Upper lobe of left lung (tissue), 6 donors: Measurements from ENCODE around the gene FOSL2. TPM values are rescaled to one million over a fixed set of nuclear protein-coding genes. Genes with fewer than 3 reads are reported as not detected.
A peak's percentile ranks its signal among the peaks of the same experiment; 100 is the strongest.

Experiments
- ATAC-seq, 2 donors: fragments of 200-7000 bp; cut with Tn5 transposase; one replicate each; pipeline ENCODE4 v1.9.1; 2022; ENCODE audit warnings: mild to moderate bottlenecking in 2 of 2, moderate library complexity in 2 of 2; ENCODE audit not compliant: low FRiP score in 2 of 2
- DNase-seq, 2 donors: peaks; one replicate each; pipeline ENCODE4 v3.0.0-alpha.2; 2019 to 2020
- H3K27ac ChIP-seq, 4 donors: fragments of 200-600 bp; sonication (generic); one replicate each; pipeline ENCODE4 v1.5.1; 2016 to 2019
- H3K27me3 ChIP-seq, 4 donors: fragments of 200-600 bp; sonication (generic); one replicate each; pipeline ENCODE4 v1.5.1; 2017 to 2019
- H3K36me3 ChIP-seq, 4 donors: fragments of 200-600 bp; sonication (generic); one replicate each; pipeline ENCODE4 v1.5.1; 2016 to 2019
- H3K4me1 ChIP-seq, 4 donors: fragments of 200-600 bp; sonication (generic); one replicate each; pipeline ENCODE4 v1.5.1; 2018 to 2019
- H3K4me3 ChIP-seq, 4 donors: fragments of 200-600 bp; sonication (generic); one replicate each; pipeline ENCODE4 v1.5.1; 2017 to 2019; ENCODE audit warnings: mild to moderate bottlenecking in 2 of 4, moderate library complexity in 1 of 4
- H3K9me3 ChIP-seq, 4 donors: fragments of 200-600 bp; sonication (generic); one replicate each; pipeline ENCODE4 v1.5.1; 2018 to 2019
- EP300 ChIP-seq, 4 donors: sonication (generic); formaldehyde crosslinking; IDR thresholded peaks; one replicate each; pipeline ENCODE4 v1.5.1; 2017; ENCODE audit warnings: antibody characterized with exemption in 4 of 4, control low read depth in 2 of 4
- POLR2A ChIP-seq, 4 donors: fragments of 450-650 bp; IDR thresholded peaks; one replicate each; pipeline ENCODE4 v1.5.1; 2016 to 2017; ENCODE audit warnings: antibody characterized with exemption in 4 of 4, mild to moderate bottlenecking in 2 of 4
- POLR2AphosphoS5 ChIP-seq, 2 donors: sonication (generic); formaldehyde crosslinking; IDR thresholded peaks; one replicate each; pipeline ENCODE4 v1.5.1; 2017; ENCODE audit warnings: antibody characterized with exemption in 2 of 2
- WGBS, 2 donors: methylation state at CpG; one replicate each; pipeline ENCODE4 v1.1.5; 2017 to 2018; 5-methylcytosine and 5-hydroxymethylcytosine counted together
- total RNA-seq, 6 donors: library from RNA; depleted of rRNA in 4 of 6; stranded (reverse); fragments of >200 nt in 4 of 6; gene quantifications; one replicate each; pipeline versions ENCODE4 v1.1.0 to v1.2.1, GENCODE V29; 2016 to 2021
- TF ChIP-seq, protein P1 (sequence below), 6 experiments: fragments of 450-650 bp in 4 of 6; fragments of 200-600 bp in 2 of 6; sonication (generic) in 2 of 6; IDR thresholded peaks; one replicate each; pipeline ENCODE4 v1.5.1; 2016 to 2019; ENCODE audit warnings: antibody characterized with exemption in 6 of 6
- donor health status: DM: no; HTN: no; CAD: no; lungs with moderate emphysema.
- donor health status: DM: no; HTN: yes; CAD: no; lungs with severe emphysema.

FOSL2 gene
- total RNA-seq, 6 donors from 2014 or later, result 71.0 to 137 (median 91.0) TPM

DNA sequence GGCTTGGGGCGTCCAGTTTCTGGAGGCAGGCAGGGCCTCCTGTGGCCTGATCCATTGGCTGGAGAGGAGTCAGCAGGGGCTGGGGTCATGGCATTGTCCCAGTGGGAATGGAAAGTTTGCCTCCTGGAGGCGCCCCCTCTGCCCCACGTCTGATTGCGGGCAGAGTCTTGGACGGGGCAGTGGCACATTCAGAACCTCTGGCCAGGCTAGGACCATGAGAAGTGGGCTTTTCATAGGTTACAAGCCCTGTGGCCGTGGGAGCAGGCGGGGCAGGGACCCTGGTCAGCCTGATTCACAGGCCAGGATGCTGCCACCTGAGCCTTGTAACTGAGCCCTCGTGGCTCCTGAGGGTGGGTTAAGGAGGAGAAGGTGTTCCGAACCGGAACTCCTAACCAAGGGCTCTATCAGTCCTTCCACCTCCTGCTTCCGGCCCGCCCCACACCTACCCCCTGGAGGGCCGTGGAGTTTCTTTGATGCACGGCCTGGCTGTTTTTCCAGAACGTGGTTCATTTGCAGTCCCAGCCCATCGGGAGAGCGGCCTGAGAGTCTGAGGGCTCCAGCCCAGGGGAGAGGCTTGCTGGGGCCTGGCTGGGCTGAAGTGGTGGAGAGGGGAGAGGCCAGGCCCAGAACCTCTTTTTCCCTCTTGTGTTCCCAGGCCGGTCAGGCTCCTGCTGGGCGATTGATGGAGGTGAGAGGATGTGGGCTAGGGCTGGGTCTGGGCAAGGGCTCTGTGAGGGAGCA is 59.3 kb downstream of the FOSL2 start:
- TF ChIP-seq EP300 (IDR thresholded peaks at IDR 0.05) (no peak), POLR2A (IDR thresholded peaks at IDR 0.05) (no peak), POLR2AphosphoS5 (IDR thresholded peaks at IDR 0.05) (no peak)
- TF ChIP-seq, protein P1, sequence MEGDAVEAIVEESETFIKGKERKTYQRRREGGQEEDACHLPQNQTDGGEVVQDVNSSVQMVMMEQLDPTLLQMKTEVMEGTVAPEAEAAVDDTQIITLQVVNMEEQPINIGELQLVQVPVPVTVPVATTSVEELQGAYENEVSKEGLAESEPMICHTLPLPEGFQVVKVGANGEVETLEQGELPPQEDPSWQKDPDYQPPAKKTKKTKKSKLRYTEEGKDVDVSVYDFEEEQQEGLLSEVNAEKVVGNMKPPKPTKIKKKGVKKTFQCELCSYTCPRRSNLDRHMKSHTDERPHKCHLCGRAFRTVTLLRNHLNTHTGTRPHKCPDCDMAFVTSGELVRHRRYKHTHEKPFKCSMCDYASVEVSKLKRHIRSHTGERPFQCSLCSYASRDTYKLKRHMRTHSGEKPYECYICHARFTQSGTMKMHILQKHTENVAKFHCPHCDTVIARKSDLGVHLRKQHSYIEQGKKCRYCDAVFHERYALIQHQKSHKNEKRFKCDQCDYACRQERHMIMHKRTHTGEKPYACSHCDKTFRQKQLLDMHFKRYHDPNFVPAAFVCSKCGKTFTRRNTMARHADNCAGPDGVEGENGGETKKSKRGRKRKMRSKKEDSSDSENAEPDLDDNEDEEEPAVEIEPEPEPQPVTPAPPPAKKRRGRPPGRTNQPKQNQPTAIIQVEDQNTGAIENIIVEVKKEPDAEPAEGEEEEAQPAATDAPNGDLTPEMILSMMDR (IDR thresholded peaks at IDR 0.05), result no peak
- DNase-seq, result no peak

DNA sequence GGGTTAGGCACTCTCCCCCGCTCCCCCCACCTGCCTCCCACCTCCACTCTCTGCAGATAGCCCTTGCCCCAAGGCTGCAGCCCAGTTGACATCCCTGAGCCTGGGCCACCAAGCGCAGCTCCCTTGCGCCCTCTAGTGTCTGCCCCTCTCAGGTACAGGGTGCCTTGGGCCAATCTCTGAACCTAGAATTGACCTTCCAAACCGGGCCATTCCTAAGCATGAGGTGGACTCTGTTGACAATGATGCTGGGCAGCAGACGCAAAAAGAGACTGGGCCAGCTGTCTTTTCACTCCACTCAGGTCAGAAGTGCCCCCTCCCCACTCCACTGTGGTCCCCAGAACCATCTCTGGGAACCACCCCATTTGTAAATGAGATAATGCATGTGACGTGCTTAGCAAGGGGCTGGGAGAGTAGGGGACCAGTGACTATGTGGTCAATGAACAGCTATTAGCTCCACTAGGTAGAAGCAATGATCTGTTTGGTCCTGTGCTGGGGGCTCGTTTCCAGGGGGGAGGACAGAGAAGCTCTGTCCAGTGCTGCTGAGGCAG is 60.0 kb downstream of the FOSL2 start:
- H3K4me3 ChIP-seq, result no peak overlapping the region
- no peak overlapping the region for H3K27ac ChIP-seq
- peaks cover 18 to 20% (median 18%) of the 10 kb centered on the region in 4 donors for H3K4me1 ChIP-seq
- no peaks in the 10 kb centered on the region for H3K36me3 ChIP-seq
- peak; percentile 81 to 82 for ATAC-seq
- H3K27me3 ChIP-seq, result no peaks in the 10 kb centered on the region
- 34 to 48% methylated on average over 7 of the region's 7 CpGs for WGBS, 2 donors
- peak; percentile 75 to 87 for DNase-seq
- TF ChIP-seq, protein P1 (IDR thresholded peaks at IDR 0.05), result peak; percentile 89 to 96 (median 91)
- no peak for TF ChIP-seq POLR2AphosphoS5 (IDR thresholded peaks at IDR 0.05)
- no peak for TF ChIP-seq POLR2A (IDR thresholded peaks at IDR 0.05)
- H3K9me3 ChIP-seq, result no peaks in the 10 kb centered on the region

More for the DNA sequence above, 59.3 kb downstream of the FOSL2 start:
- no peak overlapping the region for H3K4me3 ChIP-seq
- peaks cover 18 to 20% (median 18%) of the 10 kb centered on the region in 4 donors for H3K4me1 ChIP-seq
- no peaks in the 10 kb centered on the region for H3K27me3 ChIP-seq
- H3K9me3 ChIP-seq, result no peaks in the 10 kb centered on the region
- ATAC-seq, result no peak
- 82 to 83% methylated on average over 5 to 18 of the region's 19 CpGs for WGBS, 2 donors
- no peak overlapping the region for H3K27ac ChIP-seq
- no peaks in the 10 kb centered on the region for H3K36me3 ChIP-seq

DNA sequence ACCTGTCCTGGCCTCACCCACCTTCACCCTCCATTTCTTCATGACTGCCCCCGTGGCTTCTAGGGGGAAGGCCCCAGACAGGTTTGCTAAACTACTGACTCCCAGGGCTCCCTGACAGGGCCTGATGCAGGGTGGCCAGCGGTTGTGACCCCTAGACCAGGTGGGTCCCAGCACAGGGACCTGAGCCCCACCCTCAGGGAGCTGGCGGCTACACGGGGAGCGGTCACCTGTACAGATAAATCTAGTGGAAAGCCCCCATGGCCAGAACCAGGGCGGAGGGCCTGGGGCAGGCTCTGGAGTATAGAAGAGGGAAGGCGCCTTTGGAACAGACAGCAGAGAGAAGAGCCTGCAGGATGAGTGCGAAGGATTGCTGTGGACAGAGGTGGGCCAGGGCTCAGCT is 60.7 kb downstream of the FOSL2 start:
- Histone ChIP-seq H3K4me1 (peaks cover 18 to 20% (median 18%) of the 10 kb centered on the region in 4 donors), H3K4me3 (no peak overlapping the region), H3K27ac (no peak overlapping the region), H3K9me3 (no peaks in the 10 kb centered on the region), H3K27me3 (no peaks in the 10 kb centered on the region), H3K36me3 (no peaks in the 10 kb centered on the region)
- DNase-seq, result no peak
- ATAC-seq, result no peak
- WGBS, 2 donors, result 96 to 97% methylated on average over 7 of the region's 8 CpGs
- TF ChIP-seq, protein P1 (IDR thresholded peaks at IDR 0.05), result no peak
- TF ChIP-seq POLR2A (IDR thresholded peaks at IDR 0.05) (no peak), EP300 (IDR thresholded peaks at IDR 0.05) (no peak), POLR2AphosphoS5 (IDR thresholded peaks at IDR 0.05) (no peak)

DNA sequence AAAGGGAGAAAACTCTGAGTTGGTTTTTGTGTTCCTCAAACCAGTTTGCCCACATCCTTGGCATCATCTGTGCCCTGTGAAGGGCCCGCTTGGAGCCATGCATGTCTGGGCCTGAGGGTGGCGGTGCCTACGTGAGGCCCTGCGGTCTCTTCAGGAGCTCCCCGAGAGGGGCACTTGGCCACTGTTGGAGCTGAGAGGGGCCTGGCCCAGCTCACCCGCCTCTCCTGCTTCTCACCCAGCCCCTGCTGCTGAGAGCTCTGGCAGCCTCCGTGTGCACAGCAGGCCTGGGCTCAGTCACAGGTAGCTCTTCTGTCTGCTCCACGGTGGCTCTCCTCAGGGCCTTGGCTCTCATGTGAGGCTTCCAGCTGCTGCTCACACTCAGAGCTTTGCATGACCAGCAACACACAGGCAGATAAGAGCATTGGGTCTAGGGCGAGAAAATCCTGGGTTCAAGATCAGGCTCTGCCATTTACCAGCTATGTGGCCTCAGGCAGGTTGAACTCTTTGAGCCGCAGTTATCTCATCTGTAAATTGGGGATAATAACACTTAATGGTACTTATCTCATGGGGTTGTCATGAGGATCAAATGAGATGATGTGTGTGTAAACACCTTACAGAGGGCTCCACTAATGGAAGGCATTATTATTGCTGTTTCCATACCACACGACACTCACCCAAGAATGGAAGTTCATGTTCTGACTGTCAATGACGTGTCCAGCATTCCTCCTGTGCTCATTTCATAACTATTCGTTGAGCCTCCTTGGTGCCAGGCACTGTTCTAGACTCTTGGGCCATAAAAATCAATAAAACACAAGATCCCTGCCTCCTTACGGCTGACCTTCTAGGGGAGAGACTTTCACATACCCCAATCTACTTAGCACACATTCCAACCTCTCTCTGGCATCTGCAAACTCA is 61.6 kb downstream of the FOSL2 start:
- Histone ChIP-seq H3K27ac (peak overlapping the region in 1 of 4 donors; percentile 7), H3K27me3 (no peaks in the 10 kb centered on the region), H3K4me1 (peaks cover 9 to 12% (median 10%) of the 10 kb centered on the region in 4 donors), H3K9me3 (no peaks in the 10 kb centered on the region), H3K4me3 (no peak overlapping the region), H3K36me3 (no peaks in the 10 kb centered on the region)
- TF ChIP-seq POLR2AphosphoS5 (IDR thresholded peaks at IDR 0.05), result no peak
- 82 to 87% methylated on average over 6 to 14 of the region's 14 CpGs for whole genome bisulfite sequencing, 2 donors
- DNase-seq (no peak), ATAC-seq (peak in 1 of 2 donors; percentile 63)

DNA sequence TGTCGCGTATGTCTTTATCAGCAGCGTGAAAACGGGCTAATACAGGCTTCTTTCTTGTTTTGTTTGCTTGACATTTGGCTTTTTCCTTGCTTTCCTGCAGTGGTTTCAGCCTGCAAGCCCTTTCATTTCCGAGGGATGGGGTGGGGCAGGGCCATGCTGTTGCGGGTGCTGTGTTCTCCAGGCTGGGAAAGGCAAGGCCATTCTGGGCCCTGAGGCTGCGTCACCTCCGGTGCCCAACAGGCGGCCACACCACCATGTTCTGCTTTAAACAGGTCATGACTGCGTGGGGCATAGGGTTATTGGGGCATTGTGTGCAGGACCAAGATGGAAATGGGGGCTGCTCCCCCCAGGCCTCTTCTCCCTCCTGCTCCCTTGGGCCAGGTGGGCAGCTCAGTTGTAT is 64.6 kb downstream of the FOSL2 start:
- H3K27me3 ChIP-seq, result no peaks in the 10 kb centered on the region
- H3K36me3 ChIP-seq, result no peaks in the 10 kb centered on the region
- no peaks in the 10 kb centered on the region for H3K9me3 ChIP-seq
- TF ChIP-seq POLR2A (IDR thresholded peaks at IDR 0.05) (no peak), POLR2AphosphoS5 (IDR thresholded peaks at IDR 0.05) (no peak), EP300 (IDR thresholded peaks at IDR 0.05) (no peak)
- TF ChIP-seq, protein P1 (IDR thresholded peaks at IDR 0.05), result no peak
- H3K27ac ChIP-seq, result no peak overlapping the region
- ATAC-seq (no peak), DNase-seq (no peak)
- no peaks in the 10 kb centered on the region for H3K4me1 ChIP-seq
- no peak overlapping the region for H3K4me3 ChIP-seq
- 91 to 94% methylated on average over 10 of the region's 10 CpGs for WGBS, 2 donors
